HepG2 (cell line): ENCODE results near the gene RNASE13. TPM values are rescaled to one million over a fixed set of nuclear protein-coding genes. Genes with fewer than 3 reads are reported as not detected.

Source experiments
- CBX5 ChIP-seq: sonication (generic); formaldehyde crosslinking; IDR thresholded peaks from 2 replicates; pipeline ENCODE4 v1.4.0; 2020; ENCODE audit warnings: missing genetic modification reagents, borderline replicate concordance
- CHD2 ChIP-seq: IDR thresholded peaks from 2 replicates; pipeline ENCODE4 v1.6.1; 2011; ENCODE audit warnings: low read depth, low read length, improper control_type of control experiment
- FOSL2 ChIP-seq: sonication (generic); formaldehyde crosslinking; IDR thresholded peaks from 2 replicates; pipeline ENCODE4 v1.4.0; 2020; ENCODE audit warnings: missing genetic modification reagents
- FOXM1 ChIP-seq: sonication (generic); formaldehyde crosslinking; IDR thresholded peaks from 2 replicates; pipeline ENCODE4 v1.5.0; 2020; ENCODE audit warnings: missing genetic modification reagents
- HOXD1 ChIP-seq: sonication (generic); formaldehyde crosslinking; IDR thresholded peaks from 2 replicates; pipeline ENCODE4 v1.5.0; 2020; ENCODE audit warnings: missing genetic modification reagents
- KLF9 ChIP-seq: IDR thresholded peaks from 2 replicates; pipeline ENCODE4 v1.6.1; 2016; ENCODE audit warnings: low read depth
- MBD4 ChIP-seq: IDR thresholded peaks from 2 replicates; pipeline ENCODE4 v1.6.1; 2012; ENCODE audit warnings: low read length, inconsistent platforms, borderline replicate concordance
- NR1H2 ChIP-seq: sonication (generic); formaldehyde crosslinking; IDR thresholded peaks from 2 replicates; pipeline ENCODE4 v1.8.1; 2022; ENCODE audit warnings: low read depth, missing genetic modification reagents, borderline replicate concordance
- POGZ ChIP-seq: sonication (generic); formaldehyde crosslinking; IDR thresholded peaks from 2 replicates; pipeline ENCODE4 v1.4.0; 2020; ENCODE audit warnings: mild to moderate bottlenecking, missing genetic modification reagents
- RNF219 ChIP-seq: sonication (generic); formaldehyde crosslinking; IDR thresholded peaks from 2 replicates; pipeline ENCODE4 v1.5.0; 2020; ENCODE audit warnings: mild to moderate bottlenecking, missing genetic modification reagents
- SAP130 ChIP-seq: IDR thresholded peaks from 2 replicates; pipeline ENCODE4 v1.6.1; 2016; ENCODE audit warnings: low read depth
- SETDB1 ChIP-seq: sonication (generic); formaldehyde crosslinking; IDR thresholded peaks from 2 replicates; pipeline ENCODE4 v1.5.1; 2020; ENCODE audit warnings: missing genetic modification reagents, mild to moderate bottlenecking, borderline replicate concordance
- ZBTB20 ChIP-seq: sonication (generic); formaldehyde crosslinking; IDR thresholded peaks from 2 replicates; pipeline ENCODE4 v1.8.1; 2023; ENCODE audit warnings: missing genetic modification reagents, low read depth, mild to moderate bottlenecking, borderline replicate concordance
- ZBTB21 ChIP-seq: sonication (generic); formaldehyde crosslinking; IDR thresholded peaks from 2 replicates; pipeline ENCODE4 v1.4.0; 2020; ENCODE audit warnings: missing genetic modification reagents
- ZMYM3 ChIP-seq: sonication (generic); formaldehyde crosslinking; IDR thresholded peaks from 2 replicates; pipeline ENCODE4 v1.5.1; 2020; ENCODE audit warnings: mild to moderate bottlenecking, missing genetic modification reagents
- ZNF142 ChIP-seq: sonication (generic); formaldehyde crosslinking; IDR thresholded peaks from 2 replicates; pipeline ENCODE4 v1.4.0; 2020; ENCODE audit warnings: missing genetic modification reagents
- ZNF333 ChIP-seq: sonication (generic); formaldehyde crosslinking; IDR thresholded peaks from 2 replicates; pipeline ENCODE4 v1.4.0; 2020; ENCODE audit warnings: mild to moderate bottlenecking, missing genetic modification reagents, borderline replicate concordance
- ZNF660 ChIP-seq: sonication (generic); formaldehyde crosslinking; IDR thresholded peaks from 2 replicates; pipeline ENCODE4 v1.5.1; 2020; ENCODE audit warnings: mild to moderate bottlenecking, low read depth, missing genetic modification reagents, borderline replicate concordance
- ZNF749 ChIP-seq: sonication (generic); formaldehyde crosslinking; IDR thresholded peaks from 2 replicates; pipeline ENCODE4 v1.8.0; 2022; ENCODE audit warnings: mild to moderate bottlenecking, missing genetic modification reagents, moderate library complexity, borderline replicate concordance
- ZNF773 ChIP-seq: sonication (generic); formaldehyde crosslinking; IDR thresholded peaks from 2 replicates; pipeline ENCODE4 v1.4.0; 2020; ENCODE audit warnings: missing genetic modification reagents, borderline replicate concordance
- polyA plus RNA-seq, 8 experiments: library from polyadenylated mRNA; depleted of rRNA in 3 of 8; stranded (reverse) in 7 of 8; unstranded in 1 of 8; fragments of >200 nt; fragmentation: Illumina TruSeq in 4 of 8; extraction: Trizol in 4 of 8; gene quantifications; 2 replicates each; pipeline versions ENCODE4 v1.2.1 to v1.2.3, GENCODE V29; 2011 to 2016; ENCODE audit warnings: low read depth in 4 of 8, missing spikeins in 1 of 8, mixed read lengths in 1 of 8; ENCODE audit not compliant: insufficient read depth in 1 of 8
- total RNA-seq, 5 experiments: library from RNA; depleted of rRNA; stranded (reverse); fragments of >200 nt; fragmentation: Illumina TruSeq; extraction: Trizol; gene quantifications; 2 replicates each; pipeline ENCODE4 v1.2.3, GENCODE V29; 2016; ENCODE audit warnings: low read depth in 1 of 5
- TF ChIP-seq, protein P1 (sequence below): sonication (generic); formaldehyde crosslinking; IDR thresholded peaks from 2 replicates; pipeline ENCODE4 v1.4.0; 2020; ENCODE audit warnings: mild to moderate bottlenecking, missing genetic modification reagents
- TF ChIP-seq, protein P2 (sequence below): sonication (generic); formaldehyde crosslinking; IDR thresholded peaks from 2 replicates; pipeline ENCODE4 v1.5.0; 2020; ENCODE audit warnings: mild to moderate bottlenecking, missing genetic modification reagents

Gene RNASE13
- total and polyA plus RNA-seq, 2 of the 13 experiments (the other 11 are each of a cell fraction or from before 2014, with no cell fraction given) = 1.0 TPM; not detected in 1

DNA sequence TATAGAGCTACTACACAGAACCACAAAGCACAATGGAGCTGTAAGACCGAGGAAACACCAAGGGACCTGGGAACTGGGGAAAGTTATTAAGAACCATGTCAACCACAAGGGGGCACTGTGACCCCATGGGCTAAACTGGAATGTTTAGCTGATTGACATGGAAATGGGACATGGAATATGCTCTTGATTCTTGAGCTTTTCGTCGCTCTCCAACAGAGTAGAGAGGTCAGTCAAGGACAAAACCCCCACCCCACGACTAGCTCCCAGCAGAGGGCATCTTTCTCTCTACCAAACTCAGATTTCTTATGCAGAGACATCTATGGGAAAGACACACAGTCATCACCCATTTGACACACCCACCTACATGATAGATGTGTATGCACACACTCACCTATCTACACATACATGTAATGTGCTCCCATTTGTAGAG, 19.8 kb downstream of the RNASE13 start (continued):
- no peak for TF ChIP-seq MBD4
- peak; percentile 79 for TF ChIP-seq SAP130 (CRISPR knock-in tag)
- TF ChIP-seq CHD2 = no peak
- no peak for TF ChIP-seq ZMYM3 (CRISPR knock-in tag)
- no peak for TF ChIP-seq ZBTB21 (CRISPR knock-in tag)
- no peak for TF ChIP-seq SETDB1 (CRISPR knock-in tag)
- TF ChIP-seq POGZ = no peak
- no peak for TF ChIP-seq ZNF660 (CRISPR knock-in tag)
- TF ChIP-seq ZNF333 (CRISPR knock-in tag) = no peak
- no peak for TF ChIP-seq NR1H2 (CRISPR knock-in tag)
- peak; percentile 75; the same call in 1 of the 2 replicates for TF ChIP-seq KLF9 (CRISPR knock-in tag)
- TF ChIP-seq HOXD1 (CRISPR knock-in tag) = no peak
- no peak for TF ChIP-seq ZNF142 (CRISPR knock-in tag)
- 0 out of 2 replicates have a peak, but pooled peaks have one; percentile 25 for TF ChIP-seq FOSL2 (CRISPR knock-in tag)
- TF ChIP-seq, protein P1, sequence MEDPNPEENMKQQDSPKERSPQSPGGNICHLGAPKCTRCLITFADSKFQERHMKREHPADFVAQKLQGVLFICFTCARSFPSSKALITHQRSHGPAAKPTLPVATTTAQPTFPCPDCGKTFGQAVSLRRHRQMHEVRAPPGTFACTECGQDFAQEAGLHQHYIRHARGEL (CRISPR knock-in tag) = no peak
- TF ChIP-seq CBX5 (CRISPR knock-in tag) = peak; percentile 23; the same call in 1 of the 2 replicates
- no peak for TF ChIP-seq ZNF773
- TF ChIP-seq FOXM1 (CRISPR knock-in tag) = no peak
- TF ChIP-seq ZBTB20 = no peak
- TF ChIP-seq, protein P2, sequence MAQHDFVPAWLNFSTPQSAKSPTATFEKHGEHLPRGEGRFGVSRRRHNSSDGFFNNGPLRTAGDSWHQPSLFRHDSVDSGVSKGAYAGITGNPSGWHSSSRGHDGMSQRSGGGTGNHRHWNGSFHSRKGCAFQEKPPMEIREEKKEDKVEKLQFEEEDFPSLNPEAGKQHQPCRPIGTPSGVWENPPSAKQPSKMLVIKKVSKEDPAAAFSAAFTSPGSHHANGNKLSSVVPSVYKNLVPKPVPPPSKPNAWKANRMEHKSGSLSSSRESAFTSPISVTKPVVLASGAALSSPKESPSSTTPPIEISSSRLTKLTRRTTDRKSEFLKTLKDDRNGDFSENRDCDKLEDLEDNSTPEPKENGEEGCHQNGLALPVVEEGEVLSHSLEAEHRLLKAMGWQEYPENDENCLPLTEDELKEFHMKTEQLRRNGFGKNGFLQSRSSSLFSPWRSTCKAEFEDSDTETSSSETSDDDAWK (CRISPR knock-in tag) = no peak
- no peak for TF ChIP-seq RNF219
- no peak for TF ChIP-seq ZNF749 (CRISPR knock-in tag)
